Activated T-helper 1 cell treated with Interleukin-2 at 50 U/mL for 16 hours (primary cell): ENCODE data around the gene ADGRL1.

Experiments
- DNase-seq: peaks from one replicate; pipeline ENCODE4 v3.0.0-alpha.2; 2020; ENCODE audit warnings: low read depth

ADGRL1 gene

DNA sequence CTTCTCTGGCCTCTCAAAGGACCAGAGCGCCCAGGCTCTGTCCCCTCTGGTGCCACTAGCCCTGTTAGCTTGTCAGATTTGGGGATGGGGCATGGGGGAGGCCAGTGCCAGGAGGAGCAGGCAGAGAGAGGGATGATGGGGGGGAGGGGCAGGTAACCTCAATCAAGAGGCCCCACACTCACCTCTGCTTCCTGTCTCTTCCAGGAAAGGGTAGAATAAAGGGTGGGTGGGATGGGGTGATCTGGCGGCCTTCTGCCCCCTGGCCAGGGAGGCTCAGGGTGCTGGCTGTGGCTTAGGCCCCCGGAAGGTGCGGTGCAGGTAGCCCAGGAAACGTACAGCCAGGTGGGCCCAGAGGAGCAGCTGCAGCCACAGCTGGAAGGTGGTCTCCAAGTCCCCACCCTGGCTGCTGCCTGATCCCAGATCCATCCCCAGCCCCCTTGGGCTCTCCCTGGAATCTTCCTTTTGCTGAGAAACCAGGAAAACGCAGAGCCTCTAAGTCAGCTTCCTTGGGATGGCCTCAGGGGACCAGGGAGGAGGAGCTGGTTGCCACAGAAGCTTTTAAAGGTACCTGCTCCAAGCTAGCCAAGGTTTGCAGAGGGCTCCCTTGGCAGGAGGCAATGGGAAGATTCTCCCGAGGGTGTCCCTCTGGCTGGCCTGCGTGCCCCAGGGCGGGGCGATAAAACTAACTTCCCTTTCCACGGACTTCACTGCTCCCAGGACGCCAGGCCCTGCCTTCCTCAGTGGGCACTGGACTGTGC, 93.7 kb downstream of the ADGRL1 start:
- DNase-seq, result no peak

DNA sequence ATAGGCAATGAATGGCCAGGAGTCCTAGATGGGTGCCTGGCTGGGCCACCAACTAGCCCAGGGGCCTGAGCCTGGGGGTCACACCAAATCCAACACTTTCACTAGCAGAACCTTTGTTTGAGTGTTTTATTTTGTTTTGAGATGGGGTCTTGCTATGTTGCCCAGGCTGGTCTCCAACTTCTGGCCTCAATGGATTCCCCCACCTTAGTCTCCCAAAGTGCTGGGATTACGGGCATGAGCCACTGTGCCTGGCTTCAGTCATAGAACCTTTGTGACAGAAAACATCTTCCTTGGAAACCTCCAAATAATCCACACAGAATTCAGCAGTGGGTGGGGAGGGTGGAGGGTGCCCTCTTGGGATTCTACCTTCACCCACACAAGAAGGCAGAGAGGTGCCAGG, 94.5 kb downstream of the ADGRL1 start:
- no peak for DNase-seq

DNA sequence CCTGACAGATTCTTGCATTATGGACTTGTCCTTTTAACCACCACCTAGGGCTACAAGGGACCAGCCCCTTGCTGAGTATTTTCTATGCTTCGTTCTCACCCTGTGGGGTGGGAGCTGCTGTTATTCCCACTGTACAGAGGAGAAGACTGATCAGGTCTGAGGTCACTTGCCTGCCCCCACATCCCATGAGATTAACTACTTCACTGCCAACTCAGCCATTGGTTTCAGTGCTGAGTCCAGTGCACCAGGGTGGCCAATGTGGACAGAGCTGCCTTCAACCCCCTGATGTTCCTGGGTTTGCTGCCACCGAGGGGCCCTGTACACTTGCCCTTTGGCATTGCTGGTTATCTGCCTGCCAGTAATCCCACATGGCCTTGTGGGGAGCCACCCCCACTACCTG, 95.3 kb downstream of the ADGRL1 start:
- DNase-seq, result no peak

DNA sequence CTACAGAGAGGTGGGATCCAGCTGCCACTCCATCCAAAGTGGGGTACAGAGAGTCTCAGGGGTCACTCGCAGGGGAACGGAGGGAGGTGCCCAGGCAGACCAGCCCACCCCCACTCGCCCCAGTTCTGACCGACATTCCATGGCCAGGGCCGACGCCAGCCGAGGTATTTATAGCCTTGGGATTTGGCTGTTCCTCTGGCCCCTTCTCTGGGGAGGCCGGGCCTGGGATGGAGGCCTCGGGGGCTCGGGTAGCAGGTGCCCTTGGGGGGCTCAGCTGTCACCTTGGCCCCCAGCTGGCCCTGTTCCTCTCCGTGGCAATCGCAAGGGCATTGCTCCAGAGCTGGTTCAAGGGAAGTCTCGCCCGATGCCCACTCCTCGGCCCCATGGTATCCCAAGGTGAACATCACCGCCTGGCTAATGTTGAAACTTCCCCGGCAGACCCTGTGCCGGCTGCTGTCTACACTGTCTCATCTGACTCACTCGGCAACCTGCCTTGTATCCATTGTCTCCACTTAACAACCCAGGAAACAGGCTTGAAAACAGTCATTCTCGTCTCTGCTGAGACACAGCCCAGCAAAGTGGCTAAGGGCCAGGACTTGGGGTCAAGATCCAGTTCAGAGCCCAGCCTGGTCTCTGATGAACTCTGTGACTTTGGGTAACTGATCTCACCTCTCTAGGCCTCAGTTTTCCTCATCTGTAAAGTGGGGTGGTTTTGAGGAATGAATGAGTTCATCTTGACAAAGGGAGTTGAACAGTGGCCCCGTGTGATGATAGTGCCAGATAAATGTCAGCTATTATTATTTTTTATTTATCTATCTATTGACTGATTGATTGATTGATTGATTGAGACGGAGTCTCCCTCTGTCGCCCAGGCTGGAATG, 98.1 kb downstream of the ADGRL1 start:
- no peak for DNase-seq

DNA sequence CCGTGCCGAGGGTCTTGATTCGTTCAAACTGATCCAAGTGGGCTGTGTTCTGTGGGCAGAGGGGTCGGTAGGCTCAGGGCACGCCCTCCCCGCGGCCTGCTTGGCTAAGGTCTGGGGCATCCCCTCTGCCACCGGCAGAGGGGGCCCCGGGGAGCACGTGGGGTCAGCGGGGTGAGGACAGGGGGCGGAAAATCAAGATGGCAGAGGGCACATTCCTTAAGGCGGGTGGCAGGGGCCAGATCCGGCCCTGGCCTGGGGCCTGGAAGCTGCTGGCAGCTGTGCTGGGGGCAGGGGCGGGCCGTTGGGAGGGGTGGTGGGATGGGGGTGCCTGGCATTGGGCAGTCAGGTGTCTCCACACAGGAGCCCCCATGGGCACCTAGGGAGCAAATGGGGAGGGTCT, 99.1 kb downstream of the ADGRL1 start:
- no peak for DNase-seq

DNA sequence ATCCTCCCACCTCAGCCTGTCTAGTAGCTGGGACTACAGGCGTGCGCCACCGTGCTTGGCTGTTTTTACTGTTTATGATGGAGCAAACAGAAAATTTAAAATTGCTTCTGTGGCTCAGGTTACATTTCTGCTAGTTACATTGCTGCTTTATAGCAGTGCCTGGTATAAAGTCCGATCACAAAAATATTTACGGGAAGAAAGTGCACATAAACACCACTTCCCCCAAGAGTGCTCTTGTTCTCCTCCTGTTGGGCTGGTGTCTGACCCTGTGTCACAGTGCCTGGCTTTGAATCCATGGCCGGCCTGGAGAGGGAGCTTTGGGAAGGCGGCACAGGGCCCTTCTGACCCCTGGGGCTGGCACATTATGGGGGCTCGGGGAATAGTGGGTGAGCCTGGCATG, 100.3 kb downstream of the ADGRL1 start:
- DNase-seq, result no peak

DNA sequence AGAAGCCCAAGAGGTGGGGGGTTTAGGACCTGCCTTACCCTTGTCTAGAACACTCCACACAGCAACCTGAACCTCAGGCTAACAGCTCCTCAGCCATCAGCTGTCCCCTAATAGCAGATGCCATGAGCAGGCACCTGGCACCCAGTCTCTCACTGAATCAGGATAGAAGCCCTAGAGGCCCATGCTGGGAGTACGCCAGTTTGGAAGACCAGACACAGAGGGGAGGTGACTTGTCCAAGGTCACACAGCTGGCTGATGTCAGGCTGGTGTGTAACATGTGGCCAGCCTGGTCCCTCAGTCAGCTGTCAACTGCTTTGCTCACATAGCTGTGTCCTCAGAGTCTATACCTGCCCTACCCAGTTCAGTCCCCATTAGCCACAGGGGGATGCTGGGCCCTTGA, 102.7 kb downstream of the ADGRL1 start:
- no peak for DNase-seq

DNA sequence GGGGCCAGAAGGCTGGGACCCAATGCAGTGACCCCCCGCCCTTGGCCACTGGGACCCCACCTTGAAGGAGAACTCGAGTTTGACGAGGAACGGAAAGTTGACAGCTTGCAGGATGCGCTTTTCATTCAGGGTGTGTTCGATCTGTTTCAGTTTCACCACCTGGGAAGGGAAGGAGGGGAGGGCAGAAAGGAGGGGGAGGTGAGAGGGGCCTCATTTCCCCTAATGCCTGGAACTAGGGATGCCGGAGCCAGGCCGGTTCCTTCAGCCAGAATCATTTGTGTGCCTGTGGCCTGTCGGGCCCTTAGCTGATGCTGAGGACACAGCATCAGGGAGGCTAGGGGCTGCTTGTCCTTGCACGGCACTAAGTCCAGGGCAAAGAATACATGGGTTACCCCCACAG, 103.2 kb downstream of the ADGRL1 start:
- DNase-seq, result no peak

DNA sequence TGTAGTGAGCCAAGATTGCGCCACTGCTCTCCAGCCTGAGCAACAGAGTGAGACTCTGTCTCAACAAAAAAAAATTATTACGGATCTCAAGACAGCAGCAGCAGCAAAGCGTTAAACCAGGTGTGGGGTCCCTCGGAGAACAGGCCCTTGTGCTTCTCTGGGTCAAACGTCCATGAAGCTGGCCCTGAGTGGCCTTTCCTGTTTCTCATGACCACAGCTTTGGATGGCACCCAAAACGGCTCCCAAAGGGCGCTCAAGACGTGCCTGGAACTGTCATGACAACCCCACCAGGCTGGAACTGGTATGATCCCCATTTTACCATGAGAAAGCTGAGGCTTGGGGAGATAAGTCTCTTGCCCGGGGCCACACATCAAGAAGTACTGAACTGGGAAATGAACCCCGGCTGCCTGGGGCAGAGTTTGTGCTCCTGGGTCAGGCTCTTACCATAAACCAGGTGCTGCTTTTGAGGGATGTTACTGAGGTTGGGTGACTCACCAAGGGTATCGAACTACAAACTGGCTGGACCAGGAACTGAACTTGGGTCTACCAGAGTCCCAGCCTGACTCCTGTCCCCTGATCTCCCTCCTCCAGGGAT, 103.8 kb downstream of the ADGRL1 start:
- no peak for DNase-seq

DNA sequence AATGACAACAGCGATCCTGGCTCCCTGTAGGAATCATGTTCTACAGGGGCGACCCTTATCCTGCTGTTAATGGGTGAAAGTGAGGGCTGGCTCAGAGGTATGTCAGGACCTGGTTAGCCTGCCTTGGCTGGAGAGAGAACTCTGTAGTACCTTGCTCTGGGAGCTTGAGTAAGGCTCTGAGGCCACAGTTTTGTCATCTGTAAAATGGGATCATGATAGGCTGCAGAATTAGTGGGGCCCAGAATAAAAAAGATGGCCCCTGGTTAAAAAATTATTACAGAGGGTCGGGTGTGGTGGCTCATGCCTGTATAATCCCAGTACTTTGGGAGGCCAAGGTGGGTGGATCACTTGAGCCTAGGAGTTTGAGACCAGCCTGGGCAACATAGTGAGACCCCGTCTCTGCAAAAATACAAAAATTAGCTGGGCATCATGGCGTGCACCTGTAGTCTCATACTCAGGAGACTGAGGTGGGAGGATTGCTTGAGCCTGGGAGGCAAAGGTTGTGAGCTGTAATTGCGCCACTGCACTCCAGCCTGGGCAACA, 104.9 kb downstream of the ADGRL1 start:
- DNase-seq, result no peak
